Activated naive CD4-positive, alpha-beta T cell treated with anti-CD3 and anti-CD28 coated beads for 36 hours (primary cell): ENCODE results near the gene DCHS2. TPM values are rescaled to one million over a fixed set of nuclear protein-coding genes. Genes with fewer than 3 reads are reported as not detected.

ENCODE experiments used
- CTCF ChIA-PET: fragments of 350-600 bp; sonication (Branson Sonifier 250); formaldehyde crosslinking; loops from one replicate; lab custom pipeline; 2021; ENCODE audit warnings: antibody characterized with exemption; lab: Charles Lee
- DNase-seq: peaks from one replicate; pipeline ENCODE4 v3.0.0-alpha.2; 2020
- H3K27ac Mint-ChIP-seq: one replicate; pipeline ENCODE4 v1.8.0; 2021; ENCODE audit warnings: mild to moderate bottlenecking, mixed read lengths
- H3K27me3 Mint-ChIP-seq: one replicate; pipeline ENCODE4 v1.8.0; 2021; ENCODE audit warnings: low read depth, mixed read lengths
- H3K36me3 Mint-ChIP-seq: one replicate; pipeline ENCODE4 v1.8.0; 2021; ENCODE audit warnings: low read depth, mixed read lengths
- H3K4me1 Mint-ChIP-seq: one replicate; pipeline ENCODE4 v1.8.0; 2021; ENCODE audit warnings: low read depth, mixed read lengths
- H3K4me3 Mint-ChIP-seq: one replicate; pipeline ENCODE4 v1.8.0; 2021; ENCODE audit warnings: mild to moderate bottlenecking, moderate library complexity, mixed read lengths
- H3K9me3 Mint-ChIP-seq: one replicate; pipeline ENCODE4 v1.8.0; 2021; ENCODE audit warnings: mixed read lengths
- intact Hi-C: fragments of 100-400 bp; cut with micrococcal nuclease; formaldehyde crosslinking; loops from one replicate; pipeline ENCODE4 v1.15.1; 2023
- total RNA-seq, 2 experiments: library from RNA; stranded (reverse); gene quantifications; one replicate each; pipeline ENCODE4 v1.2.3, GENCODE V29; 2021

The DCHS2 gene
- total RNA-seq, 2 experiments from 2014 or later: not detected

- no peak for DNase-seq
- CTCF ChIA-PET: no interaction called here
- Mint-ChIP-seq H3K4me3 (no peak overlapping the region), H3K9me3 (no peaks in the 10 kb centered on the region), H3K27me3 (no peaks in the 10 kb centered on the region), H3K4me1 (peaks cover 12% of the 10 kb centered on the region), H3K27ac (no peak overlapping the region), H3K36me3 (no peaks in the 10 kb centered on the region)
- intact Hi-C loops: no loop called here
Measured at GRCh38 chr4:154360491-154360890, 131.1 kb downstream of the DCHS2 start.

GRCh38 chr4:154354883-154355282 is 136.7 kb downstream of the DCHS2 start:
- CTCF ChIA-PET: interaction anchor here (1.2 kb wide), 1 partner anchor 23 kb away, joined by 3 read pairs; no protein-coding TSS in a partner anchor
- no peaks in the 10 kb centered on the region for H3K4me1 Mint-ChIP-seq
- H3K27ac Mint-ChIP-seq: no peak overlapping the region
- DNase-seq: no peak
- intact Hi-C loops: no loop called here
- H3K27me3 Mint-ChIP-seq: peaks cover 3% of the 10 kb centered on the region
- H3K36me3 Mint-ChIP-seq: no peaks in the 10 kb centered on the region
- H3K4me3 Mint-ChIP-seq: no peak overlapping the region
- H3K9me3 Mint-ChIP-seq: no peaks in the 10 kb centered on the region

- H3K9me3 Mint-ChIP-seq: no peaks in the 10 kb centered on the region
- no peaks in the 10 kb centered on the region for H3K36me3 Mint-ChIP-seq
- intact Hi-C loops: loop anchor here (5.0 kb wide), 2 partner anchors 267 to 563 kb away; partner anchors contain the start of gene SFRP2
- no peak overlapping the region for H3K4me3 Mint-ChIP-seq
- CTCF ChIA-PET: interaction anchor here (0.5 to 2.1 kb wide), 7 partner anchors 9 to 92 kb away, joined by 3 to 5 read pairs (median 4); no protein-coding TSS in a partner anchor
- peaks cover 3% of the 10 kb centered on the region for H3K27me3 Mint-ChIP-seq
- H3K27ac Mint-ChIP-seq: no peak overlapping the region
- no peak for DNase-seq
- H3K4me1 Mint-ChIP-seq: no peaks in the 10 kb centered on the region
Measured at GRCh38 chr4:154349829-154350228, 141.8 kb downstream of the DCHS2 start.

GRCh38 chr4:154348657-154349056 is 142.9 kb downstream of the DCHS2 start:
- Mint-ChIP-seq H3K4me3 (no peak overlapping the region), H3K27me3 (peaks cover 6% of the 10 kb centered on the region), H3K9me3 (no peaks in the 10 kb centered on the region), H3K27ac (no peak overlapping the region), H3K36me3 (no peaks in the 10 kb centered on the region), H3K4me1 (no peaks in the 10 kb centered on the region)
- CTCF ChIA-PET: interaction anchor here (1.2 to 1.7 kb wide), 2 partner anchors 9 to 18 kb away, joined by 4 to 5 read pairs; no protein-coding TSS in a partner anchor
- no peak for DNase-seq
- intact Hi-C loops: loop anchor here (5.0 kb wide), 2 partner anchors 269 to 561 kb away; partner anchors contain the start of gene SFRP2

GRCh38 chr4:154345359-154345758 is 146.2 kb downstream of the DCHS2 start:
- DNase-seq: no peak
- H3K4me1 Mint-ChIP-seq: no peaks in the 10 kb centered on the region
- intact Hi-C loops: loop anchor here (5.0 kb wide), 2 partner anchors 272 to 558 kb away; partner anchors contain the start of gene SFRP2

GRCh38 chr4:154344686-154345085 is 146.9 kb downstream of the DCHS2 start:
- no peak overlapping the region for H3K27ac Mint-ChIP-seq
- no peaks in the 10 kb centered on the region for H3K4me1 Mint-ChIP-seq
- CTCF ChIA-PET: interaction anchor here (0.5 kb wide), 1 partner anchor 1534 kb away, joined by 3 read pairs; no protein-coding TSS in a partner anchor
- no peaks in the 10 kb centered on the region for H3K36me3 Mint-ChIP-seq
- no peaks in the 10 kb centered on the region for H3K9me3 Mint-ChIP-seq
- H3K27me3 Mint-ChIP-seq: peaks cover 8% of the 10 kb centered on the region
- intact Hi-C loops: loop anchor here (5.0 kb wide), 2 partner anchors 273 to 557 kb away; partner anchors contain the start of gene SFRP2
- no peak overlapping the region for H3K4me3 Mint-ChIP-seq
- DNase-seq: peak; percentile 10

More at GRCh38 chr4:154345359-154345758, 146.2 kb downstream of the DCHS2 start:
- Mint-ChIP-seq H3K27me3 (peaks cover 8% of the 10 kb centered on the region), H3K36me3 (no peaks in the 10 kb centered on the region), H3K4me3 (no peak overlapping the region), H3K27ac (no peak overlapping the region), H3K9me3 (no peaks in the 10 kb centered on the region)
- CTCF ChIA-PET: no interaction called here

- Mint-ChIP-seq H3K27me3 (peaks cover 8% of the 10 kb centered on the region), H3K9me3 (no peaks in the 10 kb centered on the region), H3K27ac (no peak overlapping the region), H3K36me3 (no peaks in the 10 kb centered on the region), H3K4me3 (no peak overlapping the region), H3K4me1 (no peaks in the 10 kb centered on the region)
- no peak for DNase-seq
- intact Hi-C loops: no loop called here
- CTCF ChIA-PET: no interaction called here
Measured at GRCh38 chr4:154343651-154344050, 147.9 kb downstream of the DCHS2 start.

- no peaks in the 10 kb centered on the region for H3K4me1 Mint-ChIP-seq
- H3K27ac Mint-ChIP-seq: no peak overlapping the region
- CTCF ChIA-PET: no interaction called here
- no peak overlapping the region for H3K4me3 Mint-ChIP-seq
- intact Hi-C loops: no loop called here
- DNase-seq: no peak
- peaks cover 8% of the 10 kb centered on the region for H3K27me3 Mint-ChIP-seq
- H3K36me3 Mint-ChIP-seq: no peaks in the 10 kb centered on the region
- no peaks in the 10 kb centered on the region for H3K9me3 Mint-ChIP-seq
Measured at GRCh38 chr4:154341448-154341847, 150.2 kb downstream of the DCHS2 start.

GRCh38 chr4:154335588-154335987 is 156.0 kb downstream of the DCHS2 start:
- CTCF ChIA-PET: no interaction called here
- H3K27me3 Mint-ChIP-seq: peaks cover 8% of the 10 kb centered on the region
- no peak for DNase-seq
- no peak overlapping the region for H3K4me3 Mint-ChIP-seq
- H3K4me1 Mint-ChIP-seq: peaks cover 9% of the 10 kb centered on the region
- no peak overlapping the region for H3K27ac Mint-ChIP-seq
- H3K36me3 Mint-ChIP-seq: no peaks in the 10 kb centered on the region
- intact Hi-C loops: loop anchor here (10.0 kb wide), 1 partner anchor 1039 kb away; the partner anchor contains the start of gene MAP9
- no peaks in the 10 kb centered on the region for H3K9me3 Mint-ChIP-seq

GRCh38 chr4:154332681-154333421 is 158.7 kb downstream of the DCHS2 start:
- peak; percentile 85 for DNase-seq
- no peaks in the 10 kb centered on the region for H3K36me3 Mint-ChIP-seq
- peak overlapping the region; percentile 69 for H3K4me3 Mint-ChIP-seq
- CTCF ChIA-PET: interaction anchor here (1.5 kb wide), 2 partner anchors 11 to 18 kb away, joined by 4 to 5 read pairs; no protein-coding TSS in a partner anchor
- no peak overlapping the region for H3K27ac Mint-ChIP-seq
- H3K27me3 Mint-ChIP-seq: peaks cover 14% of the 10 kb centered on the region
- H3K9me3 Mint-ChIP-seq: no peaks in the 10 kb centered on the region
- intact Hi-C loops: loop anchor here (1.0 to 10.0 kb wide), 5 partner anchors 159 to 1042 kb away; partner anchors contain the start of genes DCHS2, MAP9 and PLRG1
- H3K4me1 Mint-ChIP-seq: peaks cover 9% of the 10 kb centered on the region

GRCh38 chr4:154329939-154330338 is 161.7 kb downstream of the DCHS2 start:
- CTCF ChIA-PET: interaction anchor here (0.7 to 1.4 kb wide), 5 partner anchors 20 to 222 kb away, joined by 3 to 5 read pairs (median 3); no protein-coding TSS in a partner anchor
- H3K4me3 Mint-ChIP-seq: no peak overlapping the region
- no peaks in the 10 kb centered on the region for H3K9me3 Mint-ChIP-seq
- DNase-seq: no peak
- intact Hi-C loops: loop anchor here (1.0 to 10.0 kb wide), 6 partner anchors 162 to 1045 kb away; partner anchors contain the start of genes DCHS2 and MAP9
- peaks cover 9% of the 10 kb centered on the region for H3K4me1 Mint-ChIP-seq
- H3K27ac Mint-ChIP-seq: no peak overlapping the region
- H3K36me3 Mint-ChIP-seq: no peaks in the 10 kb centered on the region
- peaks cover 23% of the 10 kb centered on the region for H3K27me3 Mint-ChIP-seq

- CTCF ChIA-PET: interaction anchor here (0.6 to 1.3 kb wide), 8 partner anchors 16 to 589 kb away, joined by 3 to 4 read pairs (median 3); no protein-coding TSS in a partner anchor
- intact Hi-C loops: loop anchor here (1.0 kb wide), 3 partner anchors 177 to 293 kb away; no protein-coding TSS in a partner anchor
- Mint-ChIP-seq H3K4me1 (peaks cover 9% of the 10 kb centered on the region), H3K36me3 (no peaks in the 10 kb centered on the region), H3K27me3 (peaks cover 24% of the 10 kb centered on the region), H3K9me3 (no peaks in the 10 kb centered on the region), H3K27ac (no peak overlapping the region), H3K4me3 (no peak overlapping the region)
- DNase-seq: no peak
Measured at GRCh38 chr4:154329268-154329868, 162.2 kb downstream of the DCHS2 start.
